H9 (cell line): ENCODE data around the gene PCSK6. TPM values are rescaled to one million over a fixed set of nuclear protein-coding genes. Genes with fewer than 3 reads are reported as not detected.

Experiments used
- DNase-seq: peaks from one replicate; pipeline ENCODE4 v3.0.0-alpha.2; 2017
- H2AFZ ChIP-seq: one replicate; pipeline ENCODE4 v1.6.1; 2013; ENCODE audit warnings: mild to moderate bottlenecking, low read length, control low read depth, moderate library complexity
- H2AK5ac ChIP-seq: 2 replicates; pipeline ENCODE4 v1.6.1; 2013; ENCODE audit warnings: low read length, control low read depth, mixed read lengths; ENCODE audit not compliant: insufficient read length
- H2BK120ac ChIP-seq: one replicate; pipeline ENCODE4 v1.6.1; 2013; ENCODE audit warnings: low read depth, mild to moderate bottlenecking, low read length, control low read depth, inconsistent platforms; ENCODE audit not compliant: poor library complexity, severe bottlenecking
- H2BK12ac ChIP-seq: 2 replicates; pipeline ENCODE4 v1.6.1; 2013; ENCODE audit warnings: low read length, control low read depth, mixed read lengths, low read depth; ENCODE audit not compliant: insufficient read length
- H2BK15ac ChIP-seq: 2 replicates; pipeline ENCODE4 v1.6.1; 2013; ENCODE audit warnings: low read depth, low read length, control low read depth
- H2BK20ac ChIP-seq: one replicate; pipeline ENCODE4 v1.6.1; 2013; ENCODE audit warnings: low read depth, mild to moderate bottlenecking, low read length, control low read depth, inconsistent platforms; ENCODE audit not compliant: poor library complexity, severe bottlenecking
- H2BK5ac ChIP-seq: 2 replicates; pipeline ENCODE4 v1.6.1; 2013; ENCODE audit warnings: low read length, control low read depth, mixed read lengths; ENCODE audit not compliant: insufficient read length
- H3K14ac ChIP-seq: 2 replicates; pipeline ENCODE4 v1.6.1; 2013; ENCODE audit warnings: low read length, control low read depth; ENCODE audit not compliant: insufficient read depth
- H3K18ac ChIP-seq: 2 replicates; pipeline ENCODE4 v1.6.1; 2013; ENCODE audit warnings: low read depth, mild to moderate bottlenecking, mixed read lengths, low read length, control low read depth; ENCODE audit not compliant: insufficient read length
- H3K23ac ChIP-seq: 2 replicates; pipeline ENCODE4 v1.6.1; 2013; ENCODE audit warnings: low read length, control low read depth, mixed read lengths, low read depth; ENCODE audit not compliant: insufficient read length
- H3K23me2 ChIP-seq: 2 replicates; pipeline ENCODE4 v1.6.1; 2013; ENCODE audit warnings: low read depth, mild to moderate bottlenecking, mixed read lengths, low read length, control low read depth; ENCODE audit not compliant: insufficient read length, poor library complexity, severe bottlenecking
- H3K27ac ChIP-seq: 2 replicates; pipeline ENCODE4 v1.5.1; 2013; ENCODE audit warnings: low read length, control low read depth, mixed read lengths, low read depth; ENCODE audit not compliant: insufficient read length
- H3K27me3 ChIP-seq: 2 replicates; pipeline ENCODE4 v1.6.1; 2013; ENCODE audit warnings: low read length, control low read depth, inconsistent platforms; ENCODE audit not compliant: insufficient read depth
- H3K4ac ChIP-seq: 2 replicates; pipeline ENCODE4 v1.6.1; 2013; ENCODE audit warnings: low read depth, mild to moderate bottlenecking, control low read depth, inconsistent platforms, low read length, moderate library complexity
- H3K4me1 ChIP-seq: 2 replicates; pipeline ENCODE4 v1.6.1; 2013; ENCODE audit warnings: low read length, control low read depth, inconsistent platforms; ENCODE audit not compliant: insufficient read depth
- H3K4me2 ChIP-seq: 2 replicates; pipeline ENCODE4 v1.6.1; 2013; ENCODE audit warnings: low read length, control low read depth, mixed read lengths; ENCODE audit not compliant: insufficient read length, insufficient read depth
- H3K56ac ChIP-seq: 2 replicates; pipeline ENCODE4 v1.6.1; 2013; ENCODE audit warnings: low read depth, mild to moderate bottlenecking, mixed read lengths, low read length, control low read depth; ENCODE audit not compliant: insufficient read length
- H3K79me1 ChIP-seq: 2 replicates; pipeline ENCODE4 v1.6.1; 2013; ENCODE audit warnings: low read depth, mild to moderate bottlenecking, moderate library complexity, low read length, control low read depth, inconsistent platforms; ENCODE audit not compliant: insufficient read depth, poor library complexity, severe bottlenecking
- H3K79me2 ChIP-seq: 2 replicates; pipeline ENCODE4 v1.6.1; 2013; ENCODE audit warnings: low read length, control low read depth, inconsistent platforms; ENCODE audit not compliant: insufficient read depth
- H3K9ac ChIP-seq: 2 replicates; pipeline ENCODE4 v1.6.1; 2013; ENCODE audit warnings: low read length, control low read depth, mixed read lengths; ENCODE audit not compliant: insufficient read length; ENCODE audit errors: extremely low read depth
- H3K9me3 ChIP-seq: one replicate; pipeline ENCODE4 v1.6.1; 2013; ENCODE audit warnings: low read depth, low read length, inconsistent platforms; ENCODE audit not compliant: control insufficient read depth
- H3T11ph ChIP-seq: one replicate; pipeline ENCODE4 v1.6.1; 2013; ENCODE audit warnings: mild to moderate bottlenecking, low read length, control low read depth, inconsistent platforms
- H4K20me1 ChIP-seq: one replicate; pipeline ENCODE4 v1.6.1; 2013; ENCODE audit not compliant: control insufficient read depth, insufficient read length, insufficient read depth
- H4K5ac ChIP-seq: 2 replicates; pipeline ENCODE4 v1.6.1; 2013; ENCODE audit warnings: low read depth, mild to moderate bottlenecking, mixed read lengths, low read length, control low read depth; ENCODE audit not compliant: insufficient read length
- H4K8ac ChIP-seq: replicated peaks from 2 replicates; pipeline ENCODE4 v1.6.1; 2013; ENCODE audit warnings: low read length, control low read depth, mixed read lengths, low read depth; ENCODE audit not compliant: insufficient read length
- H4K91ac ChIP-seq: 2 replicates; pipeline ENCODE4 v1.6.1; 2013; ENCODE audit warnings: low read depth, mild to moderate bottlenecking, moderate library complexity, mixed read lengths, low read length, control low read depth; ENCODE audit not compliant: insufficient read length
- H3K27ac Mint-ChIP-seq, 3 experiments: 2 replicates in 2 of 3; 3 replicates in 1 of 3; pipeline ENCODE4 v1.8.0; 2020 to 2021; ENCODE audit warnings: mixed read lengths in 3 of 3, mild to moderate bottlenecking in 1 of 3, moderate library complexity in 1 of 3
- H3K27me3 Mint-ChIP-seq: 2 replicates; pipeline ENCODE4 v1.8.0; 2021; ENCODE audit warnings: low read depth, mild to moderate bottlenecking, moderate library complexity, mixed read lengths
- H3K36me3 Mint-ChIP-seq, 3 experiments: 2 replicates in 2 of 3; 3 replicates in 1 of 3; pipeline ENCODE4 v1.8.0; 2020 to 2021; ENCODE audit warnings: low read depth in 3 of 3, mixed read lengths in 3 of 3; ENCODE audit not compliant: insufficient read depth in 1 of 3
- H3K4me1 Mint-ChIP-seq, 2 experiments: 2 replicates each; pipeline ENCODE4 v1.8.0; 2020; ENCODE audit warnings: mixed read lengths in 2 of 2
- H3K4me3 Mint-ChIP-seq, 2 experiments: 2 replicates in 1 of 2; 3 replicates in 1 of 2; pipeline ENCODE4 v1.8.0; 2020 to 2021; ENCODE audit warnings: mild to moderate bottlenecking in 2 of 2, mixed read lengths in 2 of 2, moderate library complexity in 1 of 2
- H3K9me3 Mint-ChIP-seq, 2 experiments: 2 replicates in 1 of 2; 3 replicates in 1 of 2; pipeline ENCODE4 v1.8.0; 2020; ENCODE audit warnings: mild to moderate bottlenecking in 2 of 2, mixed read lengths in 2 of 2, moderate library complexity in 1 of 2
- WGBS: extraction: QIAGEN DNeasy Blood & Tissue Kit; methylation state at CpG from one replicate; pipeline ENCODE4 v1.1.7; 2013; ENCODE audit warnings: missing lambda C conversion rate, low lambda C conversion rate, mixed read lengths; ENCODE audit not compliant: insufficient read length; ENCODE audit errors: extremely low coverage; 5-methylcytosine and 5-hydroxymethylcytosine counted together
- total RNA-seq: library from RNA; stranded (reverse); gene quantifications from 2 replicates; pipeline ENCODE4 v1.2.1, GENCODE V29; 2021
- TF ChIP-seq, protein P1 (sequence below): fragments of 200-600 bp; sonication (generic); conservative IDR thresholded peaks from 3 replicates; pipeline ENCODE4 v1.8.0; 2021; ENCODE audit warnings: antibody characterized with exemption, mild to moderate bottlenecking

PCSK6 gene
- total RNA-seq, 1 experiment from 2014 or later: 4.0 TPM

DNA sequence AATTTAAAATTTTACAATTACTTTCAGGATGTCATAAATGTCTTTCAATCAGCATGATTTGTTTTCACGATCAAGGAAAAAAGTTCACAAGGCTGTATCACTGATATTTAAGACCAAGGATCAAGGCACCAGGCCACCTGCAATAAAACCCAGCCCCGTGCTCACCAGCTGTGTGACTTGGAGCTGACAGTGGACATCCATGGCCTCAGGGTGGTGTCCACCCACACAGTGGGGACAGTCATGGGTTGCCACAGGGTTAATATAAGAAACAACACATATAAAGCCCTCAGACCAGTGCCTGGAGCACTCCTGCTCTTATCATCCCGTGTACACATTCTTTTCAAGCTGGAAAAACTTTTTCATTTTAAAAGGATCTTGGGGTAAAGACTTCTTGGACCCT is 56.5 kb downstream of the PCSK6 start:
- Histone ChIP-seq H3K56ac (no peak overlapping the region), H3K23me2 (no peaks in the 10 kb centered on the region), H3T11ph (no peak overlapping the region), H3K23ac (no peak overlapping the region), H3K79me2 (no peaks in the 10 kb centered on the region), H2AFZ (no peak overlapping the region), H4K5ac (no peak overlapping the region), H3K79me1 (no peaks in the 10 kb centered on the region), H3K4me1 (no peaks in the 10 kb centered on the region), H2BK12ac (no peak overlapping the region), H2BK5ac (no peak overlapping the region), H3K18ac (no peak overlapping the region), H4K8ac (no peak overlapping the region), H2AK5ac (no peak overlapping the region), H4K91ac (no peak overlapping the region), H3K14ac (no peak overlapping the region), H2BK15ac (no peak overlapping the region), H2BK20ac (no peak overlapping the region), H3K9ac (no peak overlapping the region), H2BK120ac (no peak overlapping the region), H3K4me2 (no peak overlapping the region), H3K27ac (no peak overlapping the region), H3K4ac (no peak overlapping the region), H3K27me3 (no peaks in the 10 kb centered on the region), H3K9me3 (no peaks in the 10 kb centered on the region), H4K20me1 (no peaks in the 10 kb centered on the region)
- Mint-ChIP-seq H3K36me3 (no peaks in the 10 kb centered on the region), H3K4me1 (peaks cover 32 to 40% of the 10 kb centered on the region in 2 experiments), H3K9me3 (no peaks in the 10 kb centered on the region), H3K4me3 (no peak overlapping the region), H3K27me3 (peaks cover 36% of the 10 kb centered on the region), H3K27ac (no peak overlapping the region)
- DNase-seq: no peak
- TF ChIP-seq, protein P1, sequence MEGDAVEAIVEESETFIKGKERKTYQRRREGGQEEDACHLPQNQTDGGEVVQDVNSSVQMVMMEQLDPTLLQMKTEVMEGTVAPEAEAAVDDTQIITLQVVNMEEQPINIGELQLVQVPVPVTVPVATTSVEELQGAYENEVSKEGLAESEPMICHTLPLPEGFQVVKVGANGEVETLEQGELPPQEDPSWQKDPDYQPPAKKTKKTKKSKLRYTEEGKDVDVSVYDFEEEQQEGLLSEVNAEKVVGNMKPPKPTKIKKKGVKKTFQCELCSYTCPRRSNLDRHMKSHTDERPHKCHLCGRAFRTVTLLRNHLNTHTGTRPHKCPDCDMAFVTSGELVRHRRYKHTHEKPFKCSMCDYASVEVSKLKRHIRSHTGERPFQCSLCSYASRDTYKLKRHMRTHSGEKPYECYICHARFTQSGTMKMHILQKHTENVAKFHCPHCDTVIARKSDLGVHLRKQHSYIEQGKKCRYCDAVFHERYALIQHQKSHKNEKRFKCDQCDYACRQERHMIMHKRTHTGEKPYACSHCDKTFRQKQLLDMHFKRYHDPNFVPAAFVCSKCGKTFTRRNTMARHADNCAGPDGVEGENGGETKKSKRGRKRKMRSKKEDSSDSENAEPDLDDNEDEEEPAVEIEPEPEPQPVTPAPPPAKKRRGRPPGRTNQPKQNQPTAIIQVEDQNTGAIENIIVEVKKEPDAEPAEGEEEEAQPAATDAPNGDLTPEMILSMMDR: no peak
- no CpG with 5 or more reads among the region's 3 CpGs for WGBS
